DND-41 (cell line): ENCODE results near the gene TRIM24.

ENCODE experiments used
- ATAC-seq: fragments of 200-7000 bp; cut with Tn5 transposase; 3 replicates; pipeline ENCODE4 v1.9.1; 2021; ENCODE audit warnings: low read depth; ENCODE audit not compliant: insufficient read depth
- DNase-seq: peaks from one replicate; pipeline ENCODE4 v3.0.0-alpha.2; 2020
- H2AFZ ChIP-seq: 2 replicates; pipeline ENCODE4 v1.6.0; 2012; ENCODE audit warnings: low read depth, low read length
- H3K27ac ChIP-seq: 2 replicates; pipeline ENCODE4 v1.5.1; 2012; ENCODE audit warnings: low read length, inconsistent platforms
- H3K27me3 ChIP-seq: fragments of 200-600 bp; sonication (generic); 2 replicates; pipeline ENCODE4 v1.6.0; 2012; ENCODE audit warnings: low read length, mild to moderate bottlenecking, inconsistent platforms; ENCODE audit not compliant: insufficient read depth, poor library complexity
- H3K36me3 ChIP-seq: 2 replicates; pipeline ENCODE4 v1.5.1; 2012; ENCODE audit warnings: low read length, inconsistent platforms; ENCODE audit not compliant: insufficient read depth
- H3K4me1 ChIP-seq: 2 replicates; pipeline ENCODE4 v1.5.1; 2012; ENCODE audit warnings: mild to moderate bottlenecking, low read length; ENCODE audit not compliant: insufficient read depth
- H3K4me2 ChIP-seq: 2 replicates; pipeline ENCODE4 v1.6.0; 2012; ENCODE audit warnings: mild to moderate bottlenecking, moderate library complexity, low read length, inconsistent platforms; ENCODE audit not compliant: insufficient read depth
- H3K4me3 ChIP-seq, 2 experiments: fragments of 200-600 bp in 1 of 2; shearing (Covaris generic) in 1 of 2; 2 replicates each; pipeline ENCODE4 v1.5.1; 2012 to 2016; ENCODE audit warnings: inconsistent platforms in 2 of 2, low read length in 2 of 2, mild to moderate bottlenecking in 2 of 2, low read depth in 1 of 2, moderate library complexity in 1 of 2
- H3K79me2 ChIP-seq: 2 replicates; pipeline ENCODE4 v1.6.0; 2012; ENCODE audit warnings: low read length, inconsistent platforms; ENCODE audit not compliant: insufficient read depth
- H3K9ac ChIP-seq: 2 replicates; pipeline ENCODE4 v1.6.0; 2012; ENCODE audit warnings: low read depth, mild to moderate bottlenecking, inconsistent platforms, low read length, moderate library complexity
- H3K9me3 ChIP-seq: 2 replicates; pipeline ENCODE4 v1.5.1; 2012; ENCODE audit warnings: low read length, moderate library complexity, mild to moderate bottlenecking, inconsistent platforms; ENCODE audit not compliant: insufficient read depth, severe bottlenecking
- H4K20me1 ChIP-seq: 2 replicates; pipeline ENCODE4 v1.6.0; 2012; ENCODE audit warnings: low read length; ENCODE audit not compliant: insufficient read depth
- CTCF ChIP-seq: IDR thresholded peaks from 2 replicates; pipeline ENCODE4 v1.5.1; 2012; ENCODE audit warnings: borderline replicate concordance, low read length, moderate library complexity, mild to moderate bottlenecking; ENCODE audit not compliant: poor library complexity, severe bottlenecking; ENCODE audit errors: extremely low read depth
- EZH2 ChIP-seq: IDR thresholded peaks from 3 replicates; pipeline ENCODE4 v1.6.1; 2012; ENCODE audit warnings: borderline replicate concordance, low read depth, mild to moderate bottlenecking, moderate library complexity, low read length, inconsistent platforms; ENCODE audit not compliant: severe bottlenecking

The TRIM24 gene

GRCh38 chr7:138491612-138492386 is 31.7 kb downstream of the TRIM24 start:
- Histone ChIP-seq H4K20me1 (peaks cover 43% of the 10 kb centered on the region; the same call in 1 of the 2 replicates), H2AFZ (no peak overlapping the region), H3K9ac (no peak overlapping the region), H3K9me3 (no peaks in the 10 kb centered on the region), H3K27ac (no peak overlapping the region), H3K36me3 (peaks cover 3% of the 10 kb centered on the region; the same call in 1 of the 2 replicates), H3K4me1 (peaks cover 4% of the 10 kb centered on the region; the same call in 1 of the 2 replicates), H3K79me2 (peaks cover 92% of the 10 kb centered on the region), H3K27me3 (no peaks in the 10 kb centered on the region), H3K4me3 (no peak overlapping the region), H3K4me2 (no peak overlapping the region)
- no peak for TF ChIP-seq EZH2
- DNase-seq, result no peak
- ATAC-seq, result no peak

- no peak overlapping the region for H3K4me2 ChIP-seq
- no peak overlapping the region for H3K4me3 ChIP-seq
- H3K4me1 ChIP-seq, result peaks cover 4% of the 10 kb centered on the region; the same call in 1 of the 2 replicates
- no peaks in the 10 kb centered on the region for H3K9me3 ChIP-seq
- H4K20me1 ChIP-seq, result peaks cover 44% of the 10 kb centered on the region; the same call in 1 of the 2 replicates
- H3K79me2 ChIP-seq, result peaks cover 95% of the 10 kb centered on the region
- H3K27me3 ChIP-seq, result no peaks in the 10 kb centered on the region
- H3K36me3 ChIP-seq, result peaks cover 3% of the 10 kb centered on the region; the same call in 1 of the 2 replicates
- H3K9ac ChIP-seq, result no peak overlapping the region
- DNase-seq (no peak), ATAC-seq (no peak)
- H3K27ac ChIP-seq, result no peak overlapping the region
- no peak overlapping the region for H2AFZ ChIP-seq
- TF ChIP-seq CTCF (no peak), EZH2 (no peak)
These were observed 32.4 kb downstream of the TRIM24 start for GRCh38 chr7:138492423-138492822.

DNA sequence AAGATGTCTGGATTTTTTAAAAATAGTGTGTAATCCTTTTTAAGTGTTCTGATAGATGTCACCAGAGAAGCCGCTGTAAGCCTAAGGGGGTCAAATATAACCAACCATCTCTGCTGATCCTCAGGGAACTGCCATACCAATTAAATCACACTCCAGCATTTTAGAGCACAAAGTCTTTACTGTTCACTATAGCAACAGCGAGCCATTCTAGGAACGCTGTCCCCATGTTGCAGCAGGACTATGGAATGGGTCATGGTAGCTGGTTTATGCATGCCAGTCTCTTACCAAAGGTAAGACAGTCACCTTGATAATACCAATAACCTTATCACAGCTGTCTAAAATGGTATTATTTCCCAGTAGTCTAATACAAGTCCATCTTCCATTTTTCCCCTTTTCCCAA is 33.5 kb downstream of the TRIM24 start:
- Histone ChIP-seq H3K79me2 (peaks cover 99% of the 10 kb centered on the region), H3K9ac (no peak overlapping the region)
- TF ChIP-seq EZH2, result no peak
- TF ChIP-seq CTCF, result no peak

DNA sequence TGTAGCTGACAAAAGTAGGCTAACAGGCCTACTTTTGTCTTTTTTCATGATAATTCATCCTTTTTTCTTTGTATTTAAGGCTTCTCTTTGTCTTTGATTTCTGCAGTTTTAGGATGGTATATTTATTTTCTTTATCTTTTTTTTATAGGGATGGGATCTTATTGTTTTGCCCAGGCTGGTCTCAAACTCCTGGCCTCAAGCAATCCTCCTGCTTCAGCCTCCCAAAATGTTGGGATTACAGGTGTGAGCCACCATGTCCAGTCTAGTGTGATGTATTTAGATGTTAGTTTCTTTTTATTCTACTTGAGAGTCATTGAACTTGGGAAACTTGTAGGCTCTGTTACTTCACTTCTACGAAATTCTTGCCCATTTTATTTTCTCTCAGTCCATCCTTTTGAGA is 35.4 kb downstream of the TRIM24 start:
- Histone ChIP-seq H4K20me1 (peaks cover 55% of the 10 kb centered on the region; the same call in 1 of the 2 replicates), H3K4me2 (no peak overlapping the region), H3K36me3 (peaks cover 11% of the 10 kb centered on the region; the same call in 1 of the 2 replicates), H2AFZ (no peak overlapping the region), H3K4me1 (peaks cover 4% of the 10 kb centered on the region; the same call in 1 of the 2 replicates), H3K79me2 (peaks cover 100% of the 10 kb centered on the region), H3K27me3 (no peaks in the 10 kb centered on the region), H3K9ac (no peak overlapping the region), H3K9me3 (no peaks in the 10 kb centered on the region), H3K27ac (no peak overlapping the region), H3K4me3 (no peak overlapping the region)
- TF ChIP-seq CTCF, result no peak
- no peak for TF ChIP-seq EZH2
- no peak for DNase-seq
- no peak for ATAC-seq

More for the DNA sequence above, 33.5 kb downstream of the TRIM24 start:
- Histone ChIP-seq H3K27me3 (no peaks in the 10 kb centered on the region), H2AFZ (no peak overlapping the region), H3K4me2 (no peak overlapping the region), H4K20me1 (peaks cover 49% of the 10 kb centered on the region; the same call in 1 of the 2 replicates), H3K9me3 (no peaks in the 10 kb centered on the region), H3K4me1 (peaks cover 4% of the 10 kb centered on the region; the same call in 1 of the 2 replicates), H3K4me3 (no peak overlapping the region), H3K27ac (no peak overlapping the region), H3K36me3 (peaks cover 4% of the 10 kb centered on the region; the same call in 1 of the 2 replicates)
- no peak for DNase-seq
- no peak for ATAC-seq
